ENCODE measurements around the gene TMX1.

TMX1 gene

DNA sequence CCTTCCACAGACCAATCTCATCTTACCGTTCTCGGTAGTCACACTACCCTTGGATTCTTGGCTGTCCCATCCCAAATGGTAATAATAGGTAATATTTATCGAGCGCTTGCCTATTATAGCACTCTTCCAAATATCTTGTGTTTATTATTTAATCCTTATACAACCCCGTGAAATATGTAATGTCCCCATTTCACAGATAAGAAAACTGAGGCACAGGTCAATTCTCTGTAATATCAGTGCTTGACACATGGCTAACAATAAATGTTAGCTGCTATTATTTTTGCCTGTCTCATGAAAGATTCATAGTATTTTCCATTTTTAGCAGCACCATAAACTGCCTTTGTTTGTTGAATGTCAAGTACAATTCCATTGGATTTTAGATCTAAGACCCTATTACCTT lies 4.5 kb downstream of the TMX1 start:
- no peak for DNase-seq

DNA sequence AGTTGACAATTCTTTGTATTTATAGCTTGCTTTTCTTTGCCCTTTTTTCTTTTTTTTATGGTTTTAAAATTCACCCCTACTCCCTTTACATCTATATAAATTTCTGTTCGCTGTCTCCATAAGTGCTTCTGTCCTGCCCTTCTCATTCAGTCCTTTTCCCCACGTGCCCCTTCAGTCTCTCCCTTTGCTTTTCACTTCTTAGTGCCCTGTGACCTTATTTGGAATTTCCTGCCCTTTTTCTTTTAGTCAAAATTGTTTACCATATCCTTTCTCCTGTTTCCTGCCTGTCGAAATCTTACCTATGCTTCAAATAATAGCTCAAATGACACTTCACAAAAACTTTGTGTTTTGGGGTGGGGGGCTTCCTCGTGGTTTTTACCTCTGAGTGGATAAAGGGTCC lies 6.0 kb downstream of the TMX1 start:
- DNase-seq, result no peak

DNA sequence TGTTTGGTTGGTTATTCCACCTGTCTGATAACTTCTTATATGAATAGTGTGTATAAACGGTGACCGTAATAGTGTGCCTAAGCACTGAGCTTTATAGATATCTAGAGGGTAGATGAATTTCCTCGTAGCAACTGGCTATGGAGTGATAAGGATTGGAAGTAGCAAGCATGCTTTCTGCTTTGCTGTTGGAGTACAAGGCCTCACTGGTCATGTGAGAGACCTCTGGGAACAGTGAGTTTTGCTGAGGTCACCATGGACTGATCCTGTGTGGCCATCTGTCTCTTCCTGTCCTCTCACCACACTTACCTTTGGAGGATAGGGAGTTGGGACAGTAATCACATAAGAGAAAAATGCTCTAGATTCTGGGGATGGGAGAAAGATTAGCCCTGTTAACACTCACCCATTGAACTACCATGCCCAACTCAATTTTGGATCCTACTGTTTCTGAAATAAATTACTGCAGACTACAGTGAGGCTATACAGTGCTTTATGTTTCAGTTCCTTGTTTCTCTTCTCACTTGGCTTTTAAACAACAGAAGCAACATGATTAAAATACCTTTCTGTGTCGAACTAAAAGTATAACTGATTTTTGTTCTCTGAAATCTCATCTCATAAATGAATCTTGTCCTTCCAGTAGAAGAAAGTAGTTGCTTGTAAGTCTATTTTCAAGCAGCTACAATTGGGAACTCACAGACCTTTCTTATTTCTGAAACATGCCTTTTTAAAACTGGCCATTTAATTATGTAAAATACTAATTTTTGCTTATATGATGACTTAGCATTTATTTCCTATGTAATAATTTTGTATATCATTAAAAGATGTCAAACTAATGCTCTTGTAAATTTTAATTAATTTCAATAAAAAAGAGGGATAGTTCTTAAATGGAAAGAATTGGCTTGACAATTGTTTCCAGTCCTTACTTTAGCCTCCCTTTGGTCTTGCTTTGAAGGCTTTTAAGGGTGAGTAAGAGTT lies 8.3 kb downstream of the TMX1 start:
- DNase-seq, result no peak

DNA sequence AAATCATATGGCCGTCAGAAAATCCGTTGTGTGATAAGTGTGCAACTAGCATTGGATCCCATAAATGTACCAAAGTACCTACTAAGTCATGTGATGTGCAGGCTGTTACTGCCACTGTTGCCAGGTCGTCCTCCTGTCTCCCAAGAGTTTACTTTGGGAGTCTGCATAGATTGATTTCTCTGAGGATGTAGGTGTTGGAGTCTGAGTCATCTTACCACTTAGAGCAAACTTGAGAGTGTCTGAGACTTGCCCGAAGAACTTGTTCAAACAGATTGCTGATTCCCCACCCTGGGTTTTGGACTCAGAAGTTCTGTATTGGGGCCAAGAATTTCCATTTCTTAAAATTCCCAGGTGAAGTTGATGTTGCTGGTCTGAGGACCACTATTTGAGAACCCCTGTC lies 11.4 kb downstream of the TMX1 start:
- no peak for DNase-seq

DNA sequence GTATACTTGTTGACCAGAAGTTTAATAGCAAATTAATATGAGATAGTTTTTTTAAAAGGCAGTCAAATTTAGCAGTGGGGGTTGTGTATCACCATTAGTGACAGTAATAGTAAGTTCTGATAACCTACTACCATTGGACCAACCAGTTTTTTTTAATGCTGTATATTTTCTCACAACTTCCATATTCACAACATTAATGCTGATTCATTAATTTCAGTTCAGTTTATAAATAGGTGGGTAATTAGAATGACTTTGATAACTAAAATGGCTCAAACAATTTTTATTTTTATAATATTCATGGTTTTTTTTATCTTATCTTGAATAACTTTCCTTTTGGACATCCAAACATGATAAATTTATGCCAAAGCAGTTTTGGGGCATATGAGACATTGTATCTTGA lies 13.8 kb downstream of the TMX1 start:
- no peak for DNase-seq

DNA sequence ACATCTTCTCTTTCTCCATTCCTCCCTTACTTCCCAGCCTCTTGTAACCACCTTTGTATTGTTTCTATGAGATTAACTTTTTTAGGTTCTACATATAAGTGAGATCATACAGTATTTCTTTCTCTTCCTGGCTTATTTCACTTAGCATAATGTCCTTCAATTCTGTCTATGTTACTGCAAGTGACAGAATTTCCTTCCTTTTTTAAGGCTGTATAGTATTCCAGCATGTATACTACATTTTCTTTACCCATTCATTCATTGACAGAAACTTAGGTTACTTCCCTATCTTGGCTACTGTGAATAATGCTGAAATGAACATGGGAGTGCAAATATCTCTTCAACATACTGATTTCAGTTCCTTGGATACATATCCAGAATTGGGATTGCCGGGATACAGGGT lies 18.2 kb downstream of the TMX1 start:
- DNase-seq, result no peak

DNA sequence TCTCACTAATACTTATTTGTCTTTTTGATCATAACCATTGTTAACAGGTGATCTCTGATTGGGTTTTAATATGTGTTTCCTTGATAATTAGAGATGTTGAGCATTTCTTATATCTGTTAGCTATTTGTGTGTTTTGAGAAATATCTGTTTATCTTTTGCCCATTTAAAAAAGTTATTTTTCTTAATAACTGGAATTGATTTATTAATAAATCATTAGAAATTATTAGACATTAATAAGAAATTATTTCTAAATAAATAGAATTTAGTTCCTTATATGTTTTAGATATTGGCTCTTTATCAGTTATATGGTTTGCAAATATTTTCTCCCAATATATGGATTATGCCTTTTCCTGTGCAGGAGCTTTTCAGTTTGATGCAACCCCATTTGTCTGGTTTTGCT lies 18.7 kb downstream of the TMX1 start:
- DNase-seq, result no peak

DNA sequence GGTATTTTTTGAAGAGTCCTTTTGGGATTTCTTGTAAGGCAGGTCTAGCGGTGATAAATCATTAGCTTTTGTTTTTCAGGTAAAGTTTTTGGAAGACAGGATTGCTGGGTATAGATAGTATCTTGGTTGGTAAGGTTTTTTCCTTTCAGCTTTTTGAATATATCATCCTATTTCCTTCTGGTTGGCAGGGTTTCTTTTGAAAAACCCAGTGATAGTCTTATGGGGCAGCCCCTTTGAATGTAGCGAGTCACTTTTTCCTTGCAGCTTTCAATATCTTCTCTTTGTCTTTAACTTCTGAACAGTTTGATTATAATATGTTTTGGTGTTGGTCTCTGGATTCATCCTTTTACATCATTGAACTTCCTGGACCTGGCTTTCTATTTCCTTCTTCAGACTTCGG lies 20.2 kb downstream of the TMX1 start:
- DNase-seq, result no peak

DNA sequence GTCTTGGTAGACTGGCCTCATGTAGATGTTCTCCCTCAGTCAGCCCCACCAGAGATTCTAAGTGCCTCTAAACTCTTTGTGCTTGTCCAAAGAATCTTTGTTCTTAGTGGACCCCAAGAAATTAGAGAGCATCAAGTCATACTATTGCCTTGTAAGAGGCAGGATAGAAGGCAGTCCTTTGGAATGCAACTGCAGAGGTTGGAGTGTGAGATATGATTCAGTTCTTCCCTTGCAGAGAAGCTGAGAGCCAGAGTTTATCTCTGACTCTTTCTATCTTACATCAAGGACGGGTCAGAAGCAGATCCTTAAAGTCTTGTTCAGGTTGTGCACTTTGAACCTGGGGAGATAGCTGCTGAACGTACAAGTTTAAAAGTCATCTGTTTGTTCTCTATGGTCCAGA lies 21.1 kb downstream of the TMX1 start:
- DNase-seq, result no peak

DNA sequence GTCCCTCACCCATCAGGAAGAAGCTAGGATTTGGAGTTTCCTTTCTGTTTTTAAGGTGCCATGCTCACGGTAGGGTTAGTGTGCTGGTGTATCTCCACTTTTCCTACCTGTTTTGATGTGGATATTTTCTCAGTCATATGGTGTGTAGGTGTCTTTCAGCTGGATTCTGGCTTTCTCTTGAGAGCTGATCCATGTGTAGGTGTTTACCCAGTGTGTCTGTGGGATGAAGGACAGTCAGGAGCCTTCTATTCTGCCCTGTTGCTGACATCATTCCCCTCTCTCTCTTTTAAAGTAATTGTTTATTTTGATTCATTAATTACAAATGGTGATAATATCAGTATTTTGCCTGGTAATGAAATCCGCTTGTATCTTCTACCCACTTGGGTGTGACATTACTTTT lies 22.8 kb downstream of the TMX1 start:
- DNase-seq, result no peak

DNA sequence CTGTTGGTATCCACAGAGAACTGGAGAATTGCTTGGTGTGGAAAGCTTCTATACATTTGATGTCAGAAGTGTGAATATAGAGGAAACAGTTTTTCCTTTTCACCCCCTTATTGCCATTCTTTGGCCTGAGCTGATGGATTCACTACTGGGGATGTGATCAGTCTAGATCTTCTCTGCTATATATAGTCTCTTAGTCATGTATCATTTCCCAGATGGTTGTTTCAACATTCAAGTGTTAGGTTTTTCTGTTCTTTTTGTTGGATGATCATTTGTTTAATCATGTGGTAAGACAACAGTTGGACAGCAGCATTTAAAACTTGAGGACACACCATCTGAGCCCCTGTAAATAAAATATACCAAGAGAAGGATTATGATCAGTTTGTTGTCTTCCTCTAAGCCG lies 29.6 kb downstream of the TMX1 start:
- no peak for DNase-seq

DNA sequence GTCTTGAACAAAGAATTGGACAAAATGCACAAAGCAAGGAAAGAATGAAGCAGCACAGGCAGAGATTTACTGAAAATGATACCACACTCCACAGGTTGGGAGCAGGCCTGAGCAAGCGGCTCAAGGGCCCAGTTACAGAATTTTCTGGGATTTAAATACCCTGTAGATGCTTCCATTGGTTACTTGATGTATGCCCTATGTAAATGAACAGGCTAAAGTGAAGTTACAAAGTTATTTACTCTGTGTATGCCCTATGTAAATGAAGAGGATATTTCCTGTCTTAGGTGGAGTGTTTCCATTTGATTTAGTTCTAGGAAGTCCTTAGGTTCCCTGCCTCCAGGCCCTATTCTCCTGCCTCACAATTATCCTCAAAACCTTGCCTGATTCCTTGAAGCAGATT lies 36.6 kb downstream of the TMX1 start:
- no peak for DNase-seq

DNA sequence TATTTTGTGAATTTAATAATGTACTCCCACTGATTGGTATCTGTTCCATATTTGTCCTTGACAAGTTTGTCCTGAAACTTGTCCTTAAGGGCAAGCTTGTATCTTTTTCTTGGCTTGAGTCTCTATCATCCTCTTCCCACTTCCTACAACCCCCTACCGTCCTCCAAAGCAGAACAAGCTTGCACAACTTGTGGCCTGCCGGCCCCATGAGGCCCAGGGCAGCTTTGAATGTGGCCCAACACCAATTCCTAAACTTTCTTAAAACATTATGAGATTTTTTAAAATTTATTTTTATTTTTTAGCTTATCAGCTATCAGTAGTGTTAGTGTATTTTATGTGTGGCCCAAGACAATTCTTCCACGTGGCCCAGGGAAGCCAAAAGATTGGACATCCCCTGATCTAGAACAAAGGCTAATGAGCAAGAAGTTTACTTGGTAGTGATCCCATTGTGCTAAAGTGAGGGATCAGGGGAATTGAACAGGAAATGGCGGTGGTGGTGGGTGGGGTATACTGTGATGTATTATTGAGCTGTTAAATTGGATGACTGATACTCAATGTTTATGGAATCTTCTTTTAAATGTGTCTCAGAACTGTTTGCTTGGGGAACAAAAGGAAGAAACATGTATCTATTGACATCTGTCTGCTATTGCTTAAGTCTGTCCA lies 37.8 kb downstream of the TMX1 start:
- DNase-seq, result no peak

DNA sequence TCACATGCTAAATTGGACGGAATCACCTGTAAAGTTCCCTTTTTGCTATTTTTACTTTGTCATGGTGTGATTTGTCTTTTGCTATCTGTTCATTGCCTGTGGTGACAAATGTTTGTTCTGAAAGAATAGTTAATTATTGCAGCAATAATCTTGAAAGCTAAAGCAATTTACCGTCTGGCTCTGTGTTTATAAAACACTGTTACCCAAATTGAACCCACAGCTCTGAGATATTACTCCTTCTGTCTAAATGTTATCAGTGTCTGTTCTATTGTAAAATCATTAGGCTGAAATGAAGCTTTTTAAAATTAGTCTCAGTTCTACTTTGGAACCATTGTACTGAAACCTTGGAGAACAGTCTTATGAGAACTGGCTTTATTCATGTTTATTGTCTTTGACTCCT lies 42.5 kb downstream of the TMX1 start:
- DNase-seq, result no peak

DNA sequence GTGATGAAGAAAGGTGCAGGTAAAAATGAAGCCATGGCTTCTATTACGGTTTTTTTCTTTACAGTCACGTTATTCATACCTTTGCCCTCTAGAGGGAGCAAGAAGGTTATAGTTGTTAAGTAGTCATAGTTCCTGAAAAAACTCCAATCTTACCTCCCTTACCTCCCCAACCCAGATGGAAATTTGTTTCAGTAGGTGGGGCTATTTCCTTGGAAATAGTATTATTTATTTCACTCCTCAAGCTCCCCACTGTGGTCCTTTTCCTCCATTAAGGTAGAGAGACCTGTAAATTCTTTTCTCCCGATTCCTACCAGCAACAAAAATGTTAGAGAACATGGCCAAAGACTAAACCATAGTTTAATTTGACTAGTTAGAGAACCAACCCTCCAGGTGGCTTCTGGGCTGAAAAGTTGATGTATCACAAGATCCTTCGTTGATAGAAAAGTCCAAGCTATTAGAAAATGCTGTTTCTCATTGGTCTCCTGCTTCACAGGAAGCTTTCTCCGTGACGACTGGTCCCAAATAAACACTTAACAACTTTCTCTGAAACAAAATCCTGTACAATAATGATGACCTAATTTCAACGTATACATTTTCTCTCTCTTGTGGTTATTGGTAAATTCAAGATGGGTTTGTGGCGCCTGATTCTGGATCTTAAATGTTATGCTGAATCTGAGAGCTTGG lies 43.5 kb downstream of the TMX1 start:
- peak; percentile 91 for DNase-seq

DNA sequence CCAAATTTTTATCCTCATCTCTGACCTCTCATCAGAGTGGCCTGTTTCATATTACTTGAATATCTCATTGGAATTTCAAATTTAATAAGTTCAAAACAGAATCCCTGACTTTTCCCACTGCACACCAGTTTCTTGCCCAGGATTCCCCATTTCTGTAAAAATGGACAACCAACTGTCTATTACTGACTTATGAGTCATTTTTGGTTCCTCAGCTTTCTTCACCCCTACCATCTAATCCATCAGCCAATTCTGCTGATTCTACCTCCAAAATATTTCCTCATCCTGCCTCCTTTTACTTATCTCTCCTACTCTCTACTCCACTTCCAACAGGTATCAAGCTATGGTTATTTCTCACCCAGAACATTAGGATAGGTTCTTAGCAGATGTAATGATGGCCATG lies 44.2 kb downstream of the TMX1 start:
- no peak for DNase-seq

DNA sequence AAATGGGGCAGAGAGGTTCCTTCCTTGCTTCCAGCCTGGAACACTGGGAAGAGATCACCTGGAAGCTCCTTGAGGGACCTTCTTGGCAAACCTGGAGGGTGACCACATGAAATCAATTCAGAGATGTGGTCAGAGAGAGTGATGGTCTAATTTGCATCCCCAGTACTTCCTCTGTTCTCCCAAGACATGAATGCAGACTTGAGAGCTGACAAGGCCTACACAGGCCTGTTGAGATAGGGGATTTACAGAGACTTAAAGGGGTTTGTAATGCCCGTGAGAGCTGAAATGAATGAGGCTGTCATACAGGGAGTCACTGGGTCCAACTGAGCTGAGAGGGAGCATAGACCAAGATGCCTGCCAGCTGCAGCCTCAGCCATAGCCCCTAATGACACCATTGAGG lies 45.1 kb downstream of the TMX1 start:
- no peak for DNase-seq

DNA sequence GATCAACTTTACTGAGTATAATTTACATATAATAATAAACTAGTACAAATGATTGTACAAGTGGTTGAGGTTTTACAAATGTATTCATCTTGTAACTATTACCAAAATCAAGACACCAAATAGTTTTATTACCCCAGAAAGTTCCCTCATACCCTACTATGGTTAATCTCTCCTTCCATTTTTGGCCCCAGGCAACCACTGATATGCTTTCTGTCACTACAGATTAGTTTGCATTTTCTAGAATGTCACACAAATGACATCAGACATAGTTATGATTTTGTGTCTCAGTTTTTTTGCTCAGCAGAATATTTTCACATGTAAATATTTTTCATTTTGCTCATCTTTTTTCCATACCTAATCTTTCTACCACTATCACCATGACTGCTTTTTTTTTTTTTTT lies 49.1 kb downstream of the TMX1 start:
- no peak for DNase-seq

DNA sequence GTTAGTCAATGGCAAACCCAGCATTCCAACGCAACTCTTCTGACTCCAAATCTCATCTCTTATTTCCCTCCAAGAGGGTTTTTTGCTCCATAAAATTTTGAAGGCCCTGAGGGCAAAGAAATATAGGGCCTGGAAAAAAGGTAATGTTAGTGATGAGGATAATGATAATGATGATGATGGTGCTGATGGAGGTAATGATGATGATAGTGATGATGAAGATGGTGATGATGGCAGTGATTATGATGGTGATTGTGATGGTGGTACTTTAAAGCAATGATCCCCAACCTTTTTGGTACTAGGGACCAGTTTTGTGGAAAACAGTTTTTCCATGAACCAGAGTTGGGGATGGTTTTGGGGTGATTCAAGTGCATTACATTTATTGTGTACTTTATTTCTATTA lies 50.1 kb downstream of the TMX1 start:
- no peak for DNase-seq

DNA sequence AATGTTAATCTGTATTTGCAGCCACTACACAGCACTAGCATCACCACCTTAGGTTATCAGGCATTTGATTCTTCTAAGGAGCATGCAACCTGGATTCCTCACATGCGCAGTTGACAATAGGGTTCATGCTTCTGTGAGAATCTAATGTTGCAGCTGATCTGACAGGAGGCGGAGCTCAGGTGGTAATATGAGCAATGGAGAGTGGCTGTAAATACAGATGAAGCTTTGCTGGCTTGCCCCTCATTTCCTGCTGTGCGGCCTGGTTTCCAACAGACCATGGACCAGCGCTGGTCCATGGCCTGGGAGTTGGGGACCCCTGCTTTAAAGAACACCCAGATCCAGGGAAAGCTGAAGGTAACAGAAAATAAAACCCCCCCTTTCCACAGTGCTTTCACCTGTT lies 51.0 kb downstream of the TMX1 start:
- no peak for DNase-seq

DNA sequence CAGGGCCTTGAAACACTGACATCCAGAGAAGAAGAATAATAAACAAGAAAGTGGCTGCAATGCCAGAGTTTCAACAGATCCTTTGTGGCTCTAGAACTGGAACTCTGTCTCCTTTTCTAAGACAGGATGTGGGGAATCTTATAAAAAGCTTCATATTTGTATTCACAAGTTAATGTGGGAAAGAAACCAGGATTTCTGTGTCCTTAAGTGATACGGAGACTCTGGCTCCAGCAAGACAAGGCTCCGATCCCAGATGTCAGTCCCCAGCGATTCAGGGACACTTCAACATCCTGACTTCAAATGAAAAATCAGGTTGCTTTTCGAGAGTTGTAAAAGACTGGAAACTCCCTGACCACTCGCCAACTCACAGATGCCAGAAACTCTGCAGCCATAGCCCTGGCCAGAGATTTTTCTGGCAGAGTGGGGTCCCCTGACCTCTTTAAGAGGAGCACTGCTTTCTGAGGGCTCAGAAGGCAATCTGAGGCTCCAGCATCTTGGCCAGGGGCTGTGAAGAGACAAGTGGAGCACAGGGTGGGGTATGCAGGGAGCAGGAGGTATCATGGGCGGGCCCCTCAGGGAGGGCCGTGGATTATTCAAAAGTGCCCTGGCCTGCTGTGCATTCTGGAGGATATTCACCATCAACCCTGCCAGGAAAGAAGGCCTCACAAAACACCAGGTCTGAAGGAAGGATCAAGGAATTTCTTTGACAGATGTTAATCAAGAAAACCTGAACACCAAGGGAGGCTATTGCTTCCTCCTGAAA lies 53.3 kb downstream of the TMX1 start:
- no peak for DNase-seq

DNA sequence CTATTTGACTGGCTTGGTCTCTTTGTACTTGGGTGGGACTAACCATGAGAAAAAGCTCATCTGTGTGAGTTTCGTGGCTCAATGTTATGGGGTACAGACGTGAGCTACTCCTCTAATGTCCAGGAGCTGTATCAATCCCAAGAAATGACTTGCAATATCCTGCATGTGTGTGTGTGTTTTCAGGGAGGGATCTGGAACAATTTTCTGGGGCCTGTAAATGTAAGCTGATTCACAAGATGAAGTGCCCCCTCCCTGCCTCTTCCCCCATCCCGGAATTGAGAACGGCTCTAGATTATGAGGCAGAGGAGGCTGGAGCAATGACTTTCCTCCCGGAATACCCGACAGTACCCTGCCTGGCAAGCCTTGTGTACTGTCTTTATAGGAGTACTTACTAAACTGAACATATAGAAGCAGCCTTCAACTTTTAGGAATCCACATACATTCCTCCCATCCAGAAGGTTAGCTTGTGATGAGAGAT lies 53.9 kb downstream of the TMX1 start:
- no peak for DNase-seq

DNA sequence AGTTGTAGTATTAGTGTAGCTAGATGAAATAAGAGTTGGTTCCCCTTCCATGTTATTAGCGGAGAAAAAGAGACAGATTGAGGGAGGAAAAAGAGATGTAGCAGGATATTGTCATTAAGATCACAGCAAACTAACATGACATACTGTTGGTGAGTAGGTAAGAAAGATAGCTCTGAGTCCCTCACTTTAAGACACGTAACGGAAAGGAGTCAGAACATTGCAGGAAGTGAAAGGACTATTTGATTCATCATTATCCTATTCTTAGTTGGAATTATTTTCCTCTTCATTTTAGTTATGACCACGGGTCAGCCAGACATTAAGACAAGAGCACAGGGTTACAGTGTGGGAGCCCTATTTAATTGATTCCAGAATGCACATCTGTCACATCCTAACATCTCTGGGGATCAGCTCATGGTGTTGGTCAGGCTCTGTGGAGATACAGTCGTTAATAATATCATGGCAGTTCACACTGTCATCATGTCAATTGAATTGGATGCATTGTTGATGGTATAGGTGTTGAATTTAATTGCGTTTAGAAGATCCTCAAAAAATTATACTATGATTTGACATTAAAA lies 55.0 kb downstream of the TMX1 start:
- DNase-seq, result peak; percentile 54

All from eye (tissue), 1 donor.